Measurements from ENCODE around the gene LGALS16. TPM values are rescaled to one million over a fixed set of nuclear protein-coding genes. Genes with fewer than 3 reads are reported as not detected.

LGALS16 gene
- total RNA-seq, 1 experiment from 2014 or later, result not detected

DNA sequence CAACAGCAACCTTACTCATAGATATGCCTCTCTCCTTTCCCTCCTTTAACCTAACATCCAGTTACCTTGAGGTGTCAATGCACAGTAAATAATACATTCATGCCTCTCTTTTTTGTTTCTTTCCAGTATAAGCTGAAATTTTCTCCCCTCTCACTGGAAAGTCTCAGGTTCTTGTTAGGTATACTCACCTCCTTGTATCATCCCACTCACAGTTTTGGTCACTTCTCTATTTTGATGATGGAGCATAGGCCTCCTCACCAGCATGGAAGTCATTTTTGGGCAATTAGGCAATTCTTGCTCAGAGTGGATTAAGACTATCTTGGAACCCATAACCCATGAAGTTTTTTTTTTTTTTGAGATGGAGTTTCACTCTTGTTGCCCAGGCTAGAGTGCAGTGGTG, 42.8 kb downstream of the LGALS16 start:
- Mint-ChIP-seq H3K36me3 (ENCODE audit: insufficient read depth, unreplicated experiment) (no peaks in the 10 kb centered on the region), H3K27me3 (ENCODE audit: insufficient read depth, unreplicated experiment) (peaks cover 67% of the 10 kb centered on the region), H3K27ac (ENCODE audit: low read depth, unreplicated experiment) (no peak overlapping the region), H3K4me1 (ENCODE audit: insufficient read depth, unreplicated experiment) (peaks cover 11% of the 10 kb centered on the region), H3K9me3 (ENCODE audit: unreplicated experiment) (no peaks in the 10 kb centered on the region), H3K4me3 (ENCODE audit: unreplicated experiment) (no peak overlapping the region)
- no peak for DNase-seq (ENCODE audit: unreplicated experiment)
- TF ChIP-seq, protein P1, sequence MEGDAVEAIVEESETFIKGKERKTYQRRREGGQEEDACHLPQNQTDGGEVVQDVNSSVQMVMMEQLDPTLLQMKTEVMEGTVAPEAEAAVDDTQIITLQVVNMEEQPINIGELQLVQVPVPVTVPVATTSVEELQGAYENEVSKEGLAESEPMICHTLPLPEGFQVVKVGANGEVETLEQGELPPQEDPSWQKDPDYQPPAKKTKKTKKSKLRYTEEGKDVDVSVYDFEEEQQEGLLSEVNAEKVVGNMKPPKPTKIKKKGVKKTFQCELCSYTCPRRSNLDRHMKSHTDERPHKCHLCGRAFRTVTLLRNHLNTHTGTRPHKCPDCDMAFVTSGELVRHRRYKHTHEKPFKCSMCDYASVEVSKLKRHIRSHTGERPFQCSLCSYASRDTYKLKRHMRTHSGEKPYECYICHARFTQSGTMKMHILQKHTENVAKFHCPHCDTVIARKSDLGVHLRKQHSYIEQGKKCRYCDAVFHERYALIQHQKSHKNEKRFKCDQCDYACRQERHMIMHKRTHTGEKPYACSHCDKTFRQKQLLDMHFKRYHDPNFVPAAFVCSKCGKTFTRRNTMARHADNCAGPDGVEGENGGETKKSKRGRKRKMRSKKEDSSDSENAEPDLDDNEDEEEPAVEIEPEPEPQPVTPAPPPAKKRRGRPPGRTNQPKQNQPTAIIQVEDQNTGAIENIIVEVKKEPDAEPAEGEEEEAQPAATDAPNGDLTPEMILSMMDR (IDR thresholded peaks at IDR 0.05; ENCODE audit: unreplicated experiment), result no peak
- no TSS peak for BruUV-seq (replicated peaks)
- intact Hi-C loops (cut with micrococcal nuclease), result no loop called here
- ChIA-PET CTCF (interaction anchor here (2.2 kb wide), 1 partner anchor 27 kb away, joined by 7 read pairs; no protein-coding TSS in a partner anchor), POLR2A (interaction anchor here (0.8 kb wide), 1 partner anchor 11 kb away, joined by 4 read pairs; no protein-coding TSS in a partner anchor)

DNA sequence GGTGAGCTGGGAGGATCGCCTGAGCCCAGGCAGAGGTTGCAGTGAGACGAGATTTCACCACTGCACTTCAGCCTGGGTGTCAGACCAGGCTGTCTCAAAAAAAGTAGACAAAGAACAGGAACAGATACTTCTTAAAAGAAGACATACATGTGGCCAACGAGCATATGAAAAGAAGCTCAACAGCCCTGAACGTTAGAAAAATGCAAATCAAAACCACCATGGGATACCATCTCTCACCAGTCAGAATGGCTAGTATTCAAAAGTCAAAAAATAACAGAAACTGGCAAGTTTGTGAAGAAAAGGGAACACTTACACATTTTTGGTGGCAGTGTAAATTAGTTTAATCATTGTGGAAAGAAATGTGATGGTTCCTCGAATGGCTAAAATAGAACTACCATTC, 45.6 kb downstream of the LGALS16 start:
- no TSS peak for BruUV-seq (replicated peaks)
- peaks cover 8% of the 10 kb centered on the region for H3K4me1 Mint-ChIP-seq (ENCODE audit: insufficient read depth, unreplicated experiment)
- peaks cover 69% of the 10 kb centered on the region for H3K27me3 Mint-ChIP-seq (ENCODE audit: insufficient read depth, unreplicated experiment)
- TF ChIP-seq, protein P1 (IDR thresholded peaks at IDR 0.05; ENCODE audit: unreplicated experiment), result no peak
- H3K4me3 Mint-ChIP-seq (ENCODE audit: unreplicated experiment), result no peak overlapping the region
- intact Hi-C loops (cut with micrococcal nuclease), result no loop called here
- H3K36me3 Mint-ChIP-seq (ENCODE audit: insufficient read depth, unreplicated experiment), result no peaks in the 10 kb centered on the region
- ChIA-PET CTCF (interaction anchor here (0.6 to 1.2 kb wide), 3 partner anchors 25 to 269 kb away, joined by 3 to 5 read pairs (median 3); partner anchors contain the start of gene PSMC4), POLR2A (no interaction called here)
- no peaks in the 10 kb centered on the region for H3K9me3 Mint-ChIP-seq (ENCODE audit: unreplicated experiment)
- DNase-seq (ENCODE audit: unreplicated experiment), result no peak
- H3K27ac Mint-ChIP-seq (ENCODE audit: low read depth, unreplicated experiment), result no peak overlapping the region

DNA sequence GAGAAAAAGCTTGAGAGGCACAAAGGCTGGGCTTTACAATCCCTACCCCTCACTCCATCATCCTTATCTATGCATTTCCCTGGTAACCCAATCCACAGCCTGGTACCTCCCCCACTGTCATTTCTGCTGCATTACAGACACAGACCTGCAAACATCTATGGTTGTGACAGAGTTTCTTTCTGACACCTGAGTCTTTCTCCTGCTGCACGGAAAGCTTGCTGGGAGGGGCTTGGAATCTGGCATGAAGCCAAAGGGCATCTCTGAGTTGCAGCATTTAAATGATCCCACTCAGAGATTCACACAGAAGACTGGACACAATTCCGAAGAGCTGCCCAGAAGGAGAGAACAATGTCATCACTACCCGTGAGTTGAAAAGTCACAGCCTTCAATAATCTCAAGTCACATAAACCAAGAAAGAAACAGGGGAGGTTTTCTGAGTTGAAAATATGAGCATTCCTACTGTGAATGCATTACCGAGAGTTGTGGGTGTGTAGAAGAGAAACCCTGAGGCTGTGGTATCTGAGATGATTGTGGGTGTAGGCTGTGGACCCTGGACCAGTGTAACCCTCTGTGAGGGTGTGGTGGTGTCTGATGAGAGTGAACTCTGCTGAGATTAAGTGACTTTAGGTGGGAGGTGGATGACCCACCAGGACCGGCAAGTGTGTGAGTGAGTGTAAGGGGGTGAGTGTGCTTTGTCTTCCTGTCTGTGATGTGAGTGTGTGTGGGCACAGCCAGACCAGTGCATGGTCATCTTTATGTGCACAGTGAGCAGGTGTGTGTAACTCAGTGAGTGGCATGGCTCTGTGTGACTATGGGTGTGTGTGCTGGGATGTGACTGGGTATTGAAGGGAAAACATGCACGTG, 48.7 kb downstream of the LGALS16 start, which contains the start of gene LGALS14:
TSS of gene LGALS14 (plus strand) at position 301 of the 864 bp plus-strand sequence. CDS start at position 349, 48 bp downstream.
- Mint-ChIP-seq H3K4me1 (ENCODE audit: insufficient read depth, unreplicated experiment) (no peaks in the 10 kb centered on the region), H3K27ac (ENCODE audit: low read depth, unreplicated experiment) (no peak within 1 kb of the TSS), H3K4me3 (ENCODE audit: unreplicated experiment) (no peak within 1 kb of the TSS), H3K9me3 (ENCODE audit: unreplicated experiment) (no peaks in the 10 kb centered on the region), H3K36me3 (ENCODE audit: insufficient read depth, unreplicated experiment) (no peaks in the 10 kb centered on the region), H3K27me3 (ENCODE audit: insufficient read depth, unreplicated experiment) (peaks cover 53% of the 10 kb centered on the region)
- intact Hi-C loops (cut with micrococcal nuclease), result no loop called here
- TF ChIP-seq, protein P1 (IDR thresholded peaks at IDR 0.05; ENCODE audit: unreplicated experiment), result no peak
- DNase-seq (ENCODE audit: unreplicated experiment), result no peak
- ChIA-PET POLR2A (no interaction called here), CTCF (interaction anchor here (0.6 to 1.9 kb wide), 3 partner anchors 30 to 866 kb away, joined by 3 to 9 read pairs (median 3); no protein-coding TSS in a partner anchor)
- no TSS peak for BruUV-seq (replicated peaks)

DNA sequence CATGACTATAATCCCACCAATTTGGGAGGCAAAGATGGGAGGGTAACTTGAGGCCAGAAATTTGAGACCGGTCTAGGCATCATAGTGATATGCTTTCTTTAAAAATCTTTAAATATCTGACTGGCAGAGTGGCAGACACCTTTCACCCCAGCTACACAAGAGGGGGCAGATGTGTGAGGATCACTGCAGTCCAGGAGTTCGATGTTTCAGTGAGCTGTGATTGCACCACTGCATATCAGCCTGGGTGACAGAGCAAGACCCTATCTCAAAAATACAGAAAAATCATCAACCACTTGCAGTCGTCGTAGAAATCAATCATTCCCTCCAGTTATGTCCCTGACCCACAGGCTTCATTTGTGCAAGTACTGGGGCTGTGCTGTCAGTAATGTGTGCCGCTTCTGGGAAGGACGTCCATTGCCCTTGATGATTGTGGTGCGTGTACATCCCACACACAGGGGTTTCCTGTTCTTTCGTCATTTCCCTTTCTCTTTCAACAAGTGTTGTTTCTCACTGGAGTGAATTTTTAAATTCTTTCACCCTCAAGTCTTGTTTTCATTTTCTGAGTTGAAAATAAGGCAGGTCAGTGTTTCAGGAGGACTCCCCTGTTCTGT, 50.0 kb downstream of the LGALS16 start:
- Mint-ChIP-seq H3K9me3 (ENCODE audit: unreplicated experiment) (no peaks in the 10 kb centered on the region), H3K27me3 (ENCODE audit: insufficient read depth, unreplicated experiment) (peaks cover 41% of the 10 kb centered on the region), H3K36me3 (ENCODE audit: insufficient read depth, unreplicated experiment) (no peaks in the 10 kb centered on the region), H3K27ac (ENCODE audit: low read depth, unreplicated experiment) (no peak overlapping the region), H3K4me3 (ENCODE audit: unreplicated experiment) (no peak overlapping the region), H3K4me1 (ENCODE audit: insufficient read depth, unreplicated experiment) (no peaks in the 10 kb centered on the region)
- ChIA-PET CTCF (interaction anchor here (1.9 kb wide), 1 partner anchor 31 kb away, joined by 9 read pairs; no protein-coding TSS in a partner anchor), POLR2A (no interaction called here)
- no TSS peak for BruUV-seq (replicated peaks)
- DNase-seq (ENCODE audit: unreplicated experiment), result no peak
- TF ChIP-seq, protein P1 (IDR thresholded peaks at IDR 0.05; ENCODE audit: unreplicated experiment), result no peak
- intact Hi-C loops (cut with micrococcal nuclease), result no loop called here
